Esophagus squamous epithelium (tissue), 5 donors: ENCODE measurements around the gene TMEM255B. TPM values are rescaled to one million over a fixed set of nuclear protein-coding genes. Genes with fewer than 3 reads are reported as not detected.
A peak's percentile ranks its signal among the peaks of the same experiment; 100 is the strongest.

ENCODE experiments used
- DNase-seq: peaks from one replicate; lab custom pipeline; 2025; lab: John Stamatoyannopoulos, UW
- H3K27ac ChIP-seq, 4 donors: fragments of 200-600 bp; sonication (generic); one replicate each; pipeline ENCODE4 v1.5.1; 2016 to 2019; ENCODE audit warnings: mild to moderate bottlenecking in 1 of 4
- H3K27me3 ChIP-seq, 4 donors: fragments of 200-600 bp; sonication (generic); 1 replicate in 3 of 4; 2 replicates in 1 of 4; pipeline versions ENCODE4 v1.5.1 to v1.6.0; 2017 to 2021; ENCODE audit warnings: antibody characterized with exemption in 1 of 4
- H3K36me3 ChIP-seq, 3 donors: fragments of 200-600 bp; sonication (generic); one replicate each; pipeline ENCODE4 v1.5.1; 2016 to 2019
- H3K4me1 ChIP-seq, 3 donors: fragments of 200-600 bp; sonication (generic); one replicate each; pipeline ENCODE4 v1.5.1; 2017 to 2019
- H3K4me3 ChIP-seq, 4 donors: fragments of 200-600 bp; sonication (generic); 1 replicate in 3 of 4; 2 replicates in 1 of 4; pipeline ENCODE4 v1.5.1; 2016 to 2019; ENCODE audit warnings: mild to moderate bottlenecking in 2 of 4, moderate library complexity in 1 of 4
- H3K9me3 ChIP-seq, 3 donors: fragments of 200-600 bp; sonication (generic); one replicate each; pipeline ENCODE4 v1.5.1; 2016 to 2019
- CTCF ChIP-seq, 6 experiments: fragments of 450-650 bp in 4 of 6; fragments of 200-600 bp in 2 of 6; sonication (generic) in 2 of 6; IDR thresholded peaks; one replicate each; pipeline ENCODE4 v1.5.1; 2016 to 2019; ENCODE audit warnings: antibody characterized with exemption in 6 of 6, mild to moderate bottlenecking in 4 of 6, moderate library complexity in 4 of 6
- POLR2A ChIP-seq, 4 donors: fragments of 450-650 bp; IDR thresholded peaks; one replicate each; pipeline ENCODE4 v1.6.1; 2017; ENCODE audit warnings: antibody characterized with exemption in 4 of 4, mild to moderate bottlenecking in 4 of 4, moderate library complexity in 3 of 4
- WGBS, 2 donors: methylation state at CpG; one replicate each; pipeline ENCODE4 v1.1.5; 2018; 5-methylcytosine and 5-hydroxymethylcytosine counted together
- intact Hi-C: fragments of 100-400 bp; cut with DNase I; formaldehyde crosslinking; loops from one replicate; pipeline ENCODE4 v1.15.0; 2022
- total RNA-seq, 4 donors: library from RNA; depleted of rRNA; stranded (reverse); fragments of >200 nt; gene quantifications; one replicate each; pipeline ENCODE4 v1.1.0, GENCODE V29; 2016
- donor health status: DM: yes; HTN: yes; CAD: no.

TMEM255B gene
- 1 to 10 TPM in 2 of 4 donors, under 1 TPM in 1, not detected in 1; 0.30 to 9.2 (median 3.2) TPM for total RNA-seq

DNA sequence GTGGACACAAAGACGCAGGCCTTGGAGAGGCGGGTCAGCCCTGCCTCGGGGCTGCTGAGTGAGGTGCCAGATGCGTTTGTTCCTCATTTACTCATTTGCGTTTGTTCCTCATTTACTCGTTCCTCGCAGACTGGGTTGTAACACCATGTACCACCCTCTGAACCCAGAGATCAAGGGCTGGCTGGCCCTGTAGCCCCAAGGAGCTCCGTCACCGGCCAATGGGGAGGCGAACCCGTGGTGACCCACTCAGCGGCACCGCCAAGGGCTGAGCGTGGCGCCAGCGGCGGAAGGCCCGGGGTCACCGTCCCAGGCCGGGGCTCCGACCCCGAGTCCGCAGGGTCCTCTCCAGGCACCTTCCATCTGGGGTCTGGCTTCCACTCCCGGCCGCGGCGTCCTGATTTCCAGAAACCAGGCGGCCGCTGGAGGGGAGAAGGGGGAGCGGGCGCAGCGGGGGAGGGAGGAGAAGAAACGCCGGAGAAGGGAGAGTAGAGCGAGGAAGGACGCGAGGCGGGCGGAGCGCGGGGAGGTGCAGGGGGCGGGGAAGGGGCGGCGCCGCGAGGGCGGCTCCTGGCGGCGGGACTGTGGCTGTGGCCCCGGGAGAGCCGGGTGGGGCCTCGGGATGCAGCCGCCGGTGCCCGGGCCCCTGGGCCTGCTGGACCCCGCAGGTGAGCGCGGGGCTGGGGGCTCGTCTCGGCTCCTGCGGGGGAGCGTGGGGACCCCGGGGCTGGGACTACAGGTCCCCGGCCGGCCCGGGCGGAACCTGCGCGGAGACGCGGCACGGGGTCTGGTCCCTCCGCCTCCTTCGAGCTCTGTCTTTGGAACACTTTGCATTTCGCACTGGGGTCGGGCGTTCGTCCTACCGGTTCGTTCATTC lies at the start of gene TMEM255B:
Gene TMEM255B (plus strand): TSS at position 576 of the 874 bp plus-strand sequence. CDS start 44 bp downstream, at position 620.
- Histone ChIP-seq H3K4me1 (peaks cover 4 to 22% (median 14%) of the 10 kb centered on the region in 3 donors), H3K36me3 (no peaks in the 10 kb centered on the region), H3K27ac (peak within 1 kb of the TSS; percentile 74 to 86 (median 84)), H3K4me3 (peak within 1 kb of the TSS; percentile 50 to 78 (median 66)), H3K27me3 (peaks cover 0 to 50% (median 0%) of the 10 kb centered on the region in 4 donors), H3K9me3 (no peaks in the 10 kb centered on the region)
- intact Hi-C loops: no loop called here
- whole genome bisulfite sequencing, 2 donors: 1 to 2% methylated on average over 33 to 35 of the region's 80 CpGs
- TF ChIP-seq CTCF (IDR thresholded peaks at IDR 0.05) (peak; percentile 24 to 49 (median 36)), POLR2A (IDR thresholded peaks at IDR 0.05) (peak in 2 of 4 donors; percentile 34 to 36)
- DNase-seq: peak; percentile 32

- Histone ChIP-seq H3K27ac (no peak overlapping the region), H3K4me3 (no peak overlapping the region), H3K9me3 (no peaks in the 10 kb centered on the region), H3K36me3 (no peaks in the 10 kb centered on the region), H3K27me3 (no peaks in the 10 kb centered on the region), H3K4me1 (peaks cover 6 to 16% (median 7%) of the 10 kb centered on the region in 3 donors)
- intact Hi-C loops: no loop called here
- WGBS, 2 donors: 13 to 17% methylated on average over 1 of the region's 11 CpGs
- TF ChIP-seq POLR2A (IDR thresholded peaks at IDR 0.05) (no peak), CTCF (IDR thresholded peaks at IDR 0.05) (no peak)
- no peak for DNase-seq
Measured at GRCh38 chr13:113722921-113723320, 36.1 kb upstream of the TMEM255B start.

DNA sequence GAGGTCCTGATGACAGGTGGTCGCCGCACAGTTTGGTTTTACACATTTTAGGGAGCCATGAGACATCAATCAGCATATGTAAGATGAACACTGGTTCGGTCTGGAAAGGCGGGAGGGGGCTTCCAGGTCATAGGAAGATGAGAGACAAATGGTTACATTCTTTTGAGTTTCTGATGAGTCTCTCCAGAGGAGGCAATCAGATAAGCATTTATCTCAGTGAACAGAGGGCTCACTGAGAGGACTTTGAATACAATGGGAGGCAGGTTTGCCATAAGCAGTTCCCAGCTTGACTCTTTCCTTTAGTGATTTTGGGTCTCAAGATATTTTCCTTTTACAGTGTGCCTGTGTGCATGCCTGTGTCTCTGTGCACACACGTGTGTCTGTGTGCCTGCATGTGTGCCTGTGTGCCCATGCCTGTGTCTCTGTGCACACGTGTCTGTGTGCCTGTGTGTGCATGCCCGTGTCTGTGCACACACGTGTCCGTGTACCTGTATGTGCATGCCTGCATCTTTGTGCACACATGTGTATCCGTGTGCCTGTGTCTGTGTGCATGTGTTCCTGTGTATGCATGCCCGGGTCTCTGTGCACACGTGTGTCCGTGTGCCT lies 35.5 kb upstream of the TMEM255B start:
- intact Hi-C loops: no loop called here
- no peak overlapping the region for H3K4me3 ChIP-seq
- 74% methylated on average over 12 to 13 of the region's 13 CpGs for WGBS, 2 donors
- DNase-seq: no peak
- peaks cover 0 to 2% (median 0%) of the 10 kb centered on the region in 4 donors for H3K27me3 ChIP-seq
- H3K4me1 ChIP-seq: peaks cover 6 to 16% (median 7%) of the 10 kb centered on the region in 3 donors
- TF ChIP-seq CTCF (IDR thresholded peaks at IDR 0.05) (no peak), POLR2A (IDR thresholded peaks at IDR 0.05) (no peak)
- no peaks in the 10 kb centered on the region for H3K36me3 ChIP-seq
- no peaks in the 10 kb centered on the region for H3K9me3 ChIP-seq
- no peak overlapping the region for H3K27ac ChIP-seq

- peaks cover 0 to 9% (median 0%) of the 10 kb centered on the region in 4 donors for H3K27me3 ChIP-seq
- no peak for DNase-seq
- no peaks in the 10 kb centered on the region for H3K9me3 ChIP-seq
- no peaks in the 10 kb centered on the region for H3K36me3 ChIP-seq
- peak overlapping the region in 2 of 4 donors; percentile 42 to 65 for H3K4me3 ChIP-seq
- TF ChIP-seq CTCF (IDR thresholded peaks at IDR 0.05) (no peak), POLR2A (IDR thresholded peaks at IDR 0.05) (no peak)
- intact Hi-C loops: no loop called here
- H3K27ac ChIP-seq: peak overlapping the region in 3 of 4 donors; percentile 64 to 76 (median 65)
- H3K4me1 ChIP-seq: peaks cover 6 to 18% (median 7%) of the 10 kb centered on the region in 3 donors
- 67 to 70% methylated on average over 8 to 18 of the region's 30 CpGs for WGBS, 2 donors
Measured at GRCh38 chr13:113724016-113724758, 34.8 kb upstream of the TMEM255B start.
